ENCODE results near the gene TFCP2L1.

GRCh38 chr2:121195036-121195435 lies 90.0 kb downstream of the TFCP2L1 start:
- TF ChIP-seq POLR2A (IDR thresholded peaks at IDR 0.05; ENCODE audit: low read length), result no peak
- TF ChIP-seq GATA1 (IDR thresholded peaks at IDR 0.05; ENCODE audit: low read depth, low read length), result no peak
